Activated CD4-positive, CD25-positive, alpha-beta regulatory T cell (primary cell): ENCODE results near the gene GAPDH.
"Not testable (repeated sequence)": the region's sequence is repeated elsewhere in the genome, so short reads cannot be mapped to it uniquely, and the experiment has no call there.

Experiments
- DNase-seq, 4 experiments: peaks; one replicate each; lab custom pipeline; 2025; lab: John Stamatoyannopoulos, UW

Gene GAPDH

GRCh38 chr12:6546016-6546415 is 11.7 kb downstream of the GAPDH start:
- DNase-seq, result no peak

GRCh38 chr12:6547566-6547965 is 13.2 kb downstream of the GAPDH start:
- DNase-seq, result no peak

GRCh38 chr12:6547987-6548386 is 13.7 kb downstream of the GAPDH start:
- DNase-seq, result no peak

GRCh38 chr12:6548556-6548955 is 14.2 kb downstream of the GAPDH start:
- DNase-seq, result no peak

- no peak for DNase-seq
Measured at GRCh38 chr12:6548966-6549683, 14.8 kb downstream of the GAPDH start.

- DNase-seq, result no peak
Measured at GRCh38 chr12:6549684-6550151, 15.4 kb downstream of the GAPDH start.

GRCh38 chr12:6550294-6551062 is 16.2 kb downstream of the GAPDH start:
- DNase-seq, result no peak

- DNase-seq, result no peak
Measured at GRCh38 chr12:6551063-6551461, 16.7 kb downstream of the GAPDH start.

- no peak for DNase-seq
Measured at GRCh38 chr12:6551496-6552139, 17.3 kb downstream of the GAPDH start.

- DNase-seq, result no peak
Measured at GRCh38 chr12:6552140-6552551, 17.8 kb downstream of the GAPDH start.

- DNase-seq, result no peak
Measured at GRCh38 chr12:6553051-6553868, 18.9 kb downstream of the GAPDH start.

GRCh38 chr12:6554168-6555017 is 20.1 kb downstream of the GAPDH start:
- peak; percentile 56 to 65 (median 60) for DNase-seq

GRCh38 chr12:6555018-6555691 is 20.8 kb downstream of the GAPDH start:
- DNase-seq, result no peak

GRCh38 chr12:6556496-6556817 is 22.1 kb downstream of the GAPDH start:
- not testable (repeated sequence) for DNase-seq

- no peak for DNase-seq
Measured at GRCh38 chr12:6556857-6557256, 22.5 kb downstream of the GAPDH start.

GRCh38 chr12:6558014-6558760 is 23.9 kb downstream of the GAPDH start:
- DNase-seq, result not testable (repeated sequence)

- no peak for DNase-seq
Measured at GRCh38 chr12:6559500-6559899, 25.2 kb downstream of the GAPDH start.

- DNase-seq, result no peak
Measured at GRCh38 chr12:6560501-6561205, 26.3 kb downstream of the GAPDH start.

- DNase-seq, result no peak
Measured at GRCh38 chr12:6562881-6563280, 28.6 kb downstream of the GAPDH start.
